ENCODE data around the gene UGT1A5. TPM values are rescaled to one million over a fixed set of nuclear protein-coding genes. Genes with fewer than 3 reads are reported as not detected.

Gene UGT1A5
- polyA plus RNA-seq, 1 donor from 2014 or later, result not detected

DNA sequence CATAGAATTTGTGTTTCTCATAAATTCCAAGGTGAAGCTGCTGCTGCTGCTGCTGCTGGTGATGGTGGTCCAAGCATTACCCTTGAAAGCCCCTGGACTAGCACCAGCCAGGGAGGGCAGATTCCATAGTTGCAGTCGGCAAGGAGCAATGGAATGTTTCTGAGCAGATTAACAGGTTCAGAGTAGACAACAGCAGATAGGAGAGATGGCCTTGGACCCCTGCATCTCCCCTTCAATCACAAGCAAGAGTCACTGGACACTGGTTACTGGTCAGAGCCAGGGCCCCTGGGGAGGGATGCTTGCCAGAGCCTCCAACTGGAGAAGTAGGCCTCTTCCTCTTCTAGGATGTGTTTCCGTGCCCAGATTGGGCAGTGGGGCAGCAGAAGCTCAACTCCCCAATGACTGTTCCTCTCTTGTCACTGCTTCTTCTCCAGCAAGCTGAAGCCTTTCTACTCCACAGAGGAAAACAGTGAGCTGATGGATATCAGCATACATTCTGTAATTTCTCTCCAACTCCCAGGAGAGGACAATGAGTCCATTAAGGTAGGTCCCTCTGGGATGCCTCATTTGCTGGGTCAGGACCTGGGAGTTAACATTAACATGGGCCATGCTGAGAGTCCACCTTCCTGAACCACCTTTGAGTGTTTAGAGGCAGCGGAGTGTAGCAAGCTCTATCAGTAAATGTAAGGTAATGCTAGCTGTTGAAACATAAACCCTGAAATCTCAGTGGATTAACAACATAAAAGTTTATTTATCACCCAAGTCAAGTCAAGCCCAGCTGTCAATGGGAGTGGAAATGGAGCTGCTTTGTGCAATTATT lies 100.7 kb downstream of the UGT1A5 start:
- Histone ChIP-seq H3K9me3 (ENCODE audit: low read length) (no peaks in the 10 kb centered on the region), H3K9me2 (ENCODE audit: insufficient read depth, low read length) (no peaks in the 10 kb centered on the region), H3K79me2 (replicated peaks; ENCODE audit: insufficient read depth, low read length) (no peaks in the 10 kb centered on the region), H3K36me3 (ENCODE audit: insufficient read depth, low read length) (no peaks in the 10 kb centered on the region), H3F3A (ENCODE audit: insufficient read depth, low read length, poor library complexity, severe bottlenecking) (no peaks in the 10 kb centered on the region), H3K4me3 (ENCODE audit: low read length) (no peak overlapping the region), H3K27me3 (ENCODE audit: insufficient read depth, low read depth, low read length) (no peaks in the 10 kb centered on the region), H3K4me2 (ENCODE audit: low read length) (no peak overlapping the region), H3K9ac (ENCODE audit: low read length) (no peak overlapping the region), H2AFZ (ENCODE audit: low read depth, low read length) (no peak overlapping the region), H4K20me1 (ENCODE audit: insufficient read depth) (no peaks in the 10 kb centered on the region), H3K27ac (ENCODE audit: low read length) (no peak overlapping the region)
- TF ChIP-seq MXI1 (conservative IDR thresholded peaks at IDR 0.05; ENCODE audit: poor library complexity, severe bottlenecking) (no peak), POLR2AphosphoS5 (IDR thresholded peaks at IDR 0.05) (no peak), RAD21 (conservative IDR thresholded peaks at IDR 0.05) (no peak), EP300 (conservative IDR thresholded peaks at IDR 0.05; ENCODE audit: poor library complexity, severe bottlenecking) (no peak), TAF1 (IDR thresholded peaks at IDR 0.05; ENCODE audit: low read depth) (no peak), EZH2 (IDR thresholded peaks at IDR 0.05; ENCODE audit: borderline replicate concordance, insufficient read depth, low read length, poor library complexity, severe bottlenecking) (no peak), SMC3 (conservative IDR thresholded peaks at IDR 0.05; ENCODE audit: poor library complexity) (no peak)
- TF ChIP-seq, protein P1, sequence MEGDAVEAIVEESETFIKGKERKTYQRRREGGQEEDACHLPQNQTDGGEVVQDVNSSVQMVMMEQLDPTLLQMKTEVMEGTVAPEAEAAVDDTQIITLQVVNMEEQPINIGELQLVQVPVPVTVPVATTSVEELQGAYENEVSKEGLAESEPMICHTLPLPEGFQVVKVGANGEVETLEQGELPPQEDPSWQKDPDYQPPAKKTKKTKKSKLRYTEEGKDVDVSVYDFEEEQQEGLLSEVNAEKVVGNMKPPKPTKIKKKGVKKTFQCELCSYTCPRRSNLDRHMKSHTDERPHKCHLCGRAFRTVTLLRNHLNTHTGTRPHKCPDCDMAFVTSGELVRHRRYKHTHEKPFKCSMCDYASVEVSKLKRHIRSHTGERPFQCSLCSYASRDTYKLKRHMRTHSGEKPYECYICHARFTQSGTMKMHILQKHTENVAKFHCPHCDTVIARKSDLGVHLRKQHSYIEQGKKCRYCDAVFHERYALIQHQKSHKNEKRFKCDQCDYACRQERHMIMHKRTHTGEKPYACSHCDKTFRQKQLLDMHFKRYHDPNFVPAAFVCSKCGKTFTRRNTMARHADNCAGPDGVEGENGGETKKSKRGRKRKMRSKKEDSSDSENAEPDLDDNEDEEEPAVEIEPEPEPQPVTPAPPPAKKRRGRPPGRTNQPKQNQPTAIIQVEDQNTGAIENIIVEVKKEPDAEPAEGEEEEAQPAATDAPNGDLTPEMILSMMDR (IDR thresholded peaks at IDR 0.05; ENCODE audit: poor library complexity, severe bottlenecking), result no peak
- TF ChIP-seq, protein P2, sequence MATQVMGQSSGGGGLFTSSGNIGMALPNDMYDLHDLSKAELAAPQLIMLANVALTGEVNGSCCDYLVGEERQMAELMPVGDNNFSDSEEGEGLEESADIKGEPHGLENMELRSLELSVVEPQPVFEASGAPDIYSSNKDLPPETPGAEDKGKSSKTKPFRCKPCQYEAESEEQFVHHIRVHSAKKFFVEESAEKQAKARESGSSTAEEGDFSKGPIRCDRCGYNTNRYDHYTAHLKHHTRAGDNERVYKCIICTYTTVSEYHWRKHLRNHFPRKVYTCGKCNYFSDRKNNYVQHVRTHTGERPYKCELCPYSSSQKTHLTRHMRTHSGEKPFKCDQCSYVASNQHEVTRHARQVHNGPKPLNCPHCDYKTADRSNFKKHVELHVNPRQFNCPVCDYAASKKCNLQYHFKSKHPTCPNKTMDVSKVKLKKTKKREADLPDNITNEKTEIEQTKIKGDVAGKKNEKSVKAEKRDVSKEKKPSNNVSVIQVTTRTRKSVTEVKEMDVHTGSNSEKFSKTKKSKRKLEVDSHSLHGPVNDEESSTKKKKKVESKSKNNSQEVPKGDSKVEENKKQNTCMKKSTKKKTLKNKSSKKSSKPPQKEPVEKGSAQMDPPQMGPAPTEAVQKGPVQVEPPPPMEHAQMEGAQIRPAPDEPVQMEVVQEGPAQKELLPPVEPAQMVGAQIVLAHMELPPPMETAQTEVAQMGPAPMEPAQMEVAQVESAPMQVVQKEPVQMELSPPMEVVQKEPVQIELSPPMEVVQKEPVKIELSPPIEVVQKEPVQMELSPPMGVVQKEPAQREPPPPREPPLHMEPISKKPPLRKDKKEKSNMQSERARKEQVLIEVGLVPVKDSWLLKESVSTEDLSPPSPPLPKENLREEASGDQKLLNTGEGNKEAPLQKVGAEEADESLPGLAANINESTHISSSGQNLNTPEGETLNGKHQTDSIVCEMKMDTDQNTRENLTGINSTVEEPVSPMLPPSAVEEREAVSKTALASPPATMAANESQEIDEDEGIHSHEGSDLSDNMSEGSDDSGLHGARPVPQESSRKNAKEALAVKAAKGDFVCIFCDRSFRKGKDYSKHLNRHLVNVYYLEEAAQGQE (IDR thresholded peaks at IDR 0.05; ENCODE audit: borderline replicate concordance), result no peak

DNA sequence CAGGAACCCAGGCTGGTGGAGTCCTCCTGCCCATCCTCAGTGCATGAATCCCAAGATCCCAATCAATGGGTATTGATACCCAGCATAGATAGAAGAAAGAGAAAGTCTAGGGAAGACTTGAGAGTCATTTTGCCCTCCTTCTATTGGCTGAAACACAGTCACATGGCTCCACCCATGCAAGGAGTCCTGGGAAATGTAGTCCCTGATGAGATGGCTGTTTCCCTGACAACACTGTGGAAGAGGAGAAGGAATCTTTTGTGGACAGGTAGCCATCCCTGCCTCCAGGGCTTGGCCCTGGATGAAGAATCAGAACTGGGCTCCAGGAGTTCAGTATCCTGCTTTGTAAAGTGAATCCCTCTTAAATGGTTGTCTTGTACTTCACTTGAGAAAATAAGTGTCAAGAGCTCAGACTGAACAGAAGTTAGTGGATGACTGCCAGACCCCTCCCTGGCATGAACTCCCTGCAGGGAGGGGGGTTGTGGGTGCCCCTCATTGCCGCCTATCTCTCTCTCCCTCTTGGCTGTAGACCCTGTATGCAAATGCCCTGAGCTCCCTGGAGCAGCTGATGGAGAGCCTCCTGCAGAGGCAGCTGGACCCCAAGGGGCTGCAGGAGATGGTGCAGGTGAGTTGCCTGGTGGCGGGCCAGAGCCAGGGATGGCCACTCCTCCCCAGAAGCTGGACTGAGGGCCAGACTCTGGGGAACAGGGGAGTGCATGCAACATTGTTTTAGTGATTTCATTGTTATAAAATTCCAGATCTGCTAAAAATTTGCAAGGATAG lies 101.5 kb downstream of the UGT1A5 start:
- Histone ChIP-seq H3K27me3 (ENCODE audit: insufficient read depth, low read depth, low read length) (no peaks in the 10 kb centered on the region), H3K79me2 (replicated peaks; ENCODE audit: insufficient read depth, low read length) (no peaks in the 10 kb centered on the region), H3K27ac (ENCODE audit: low read length) (no peak overlapping the region), H3K4me3 (ENCODE audit: low read length) (no peak overlapping the region), H3F3A (ENCODE audit: insufficient read depth, low read length, poor library complexity, severe bottlenecking) (no peaks in the 10 kb centered on the region), H4K20me1 (ENCODE audit: insufficient read depth) (no peaks in the 10 kb centered on the region), H3K9ac (ENCODE audit: low read length) (no peak overlapping the region), H3K36me3 (ENCODE audit: insufficient read depth, low read length) (no peaks in the 10 kb centered on the region), H3K9me2 (ENCODE audit: insufficient read depth, low read length) (no peaks in the 10 kb centered on the region), H2AFZ (ENCODE audit: low read depth, low read length) (no peak overlapping the region), H3K9me3 (ENCODE audit: low read length) (no peaks in the 10 kb centered on the region), H3K4me2 (ENCODE audit: low read length) (no peak overlapping the region)
- TF ChIP-seq, protein P2 (IDR thresholded peaks at IDR 0.05; ENCODE audit: borderline replicate concordance), result no peak
- TF ChIP-seq MXI1 (conservative IDR thresholded peaks at IDR 0.05; ENCODE audit: poor library complexity, severe bottlenecking), result no peak
- TF ChIP-seq, protein P1 (IDR thresholded peaks at IDR 0.05; ENCODE audit: poor library complexity, severe bottlenecking), result no peak
- TF ChIP-seq TAF1 (IDR thresholded peaks at IDR 0.05; ENCODE audit: low read depth), result no peak
- no peak for TF ChIP-seq SMC3 (conservative IDR thresholded peaks at IDR 0.05; ENCODE audit: poor library complexity)
- no peak for TF ChIP-seq EP300 (conservative IDR thresholded peaks at IDR 0.05; ENCODE audit: poor library complexity, severe bottlenecking)
- no peak for TF ChIP-seq POLR2AphosphoS5 (IDR thresholded peaks at IDR 0.05)
- TF ChIP-seq RAD21 (conservative IDR thresholded peaks at IDR 0.05), result no peak
- TF ChIP-seq EZH2 (IDR thresholded peaks at IDR 0.05; ENCODE audit: borderline replicate concordance, insufficient read depth, low read length, poor library complexity, severe bottlenecking), result no peak

Data from neural cell (in vitro differentiated cells).